Mesenchymal stem cell (in vitro differentiated cells and primary cell): Measurements from ENCODE around the gene DYNLRB1.
"Not testable (repeated sequence)": the region's sequence is repeated elsewhere in the genome, so short reads cannot be mapped to it uniquely, and the experiment has no call there.

Source experiments
- DNase-seq: peaks from one replicate; pipeline ENCODE4 v3.0.0-alpha.2; 2013
- H2AFZ ChIP-seq: one replicate; pipeline ENCODE4 v1.6.1; 2013; ENCODE audit warnings: low read depth, mild to moderate bottlenecking, control low read depth, inconsistent platforms, low read length, moderate library complexity
- H2AK5ac ChIP-seq: 2 replicates; pipeline ENCODE4 v1.6.1; 2013; ENCODE audit warnings: low read length, moderate library complexity, mild to moderate bottlenecking, inconsistent platforms; ENCODE audit not compliant: severe bottlenecking
- H2BK120ac ChIP-seq: one replicate; pipeline ENCODE4 v1.6.1; 2013; ENCODE audit warnings: low read depth, mild to moderate bottlenecking, inconsistent platforms, low read length, moderate library complexity
- H2BK12ac ChIP-seq, 2 experiments: one replicate each; pipeline ENCODE4 v1.6.1; 2013; ENCODE audit warnings: inconsistent platforms in 2 of 2, low read length in 2 of 2, mild to moderate bottlenecking in 2 of 2, moderate library complexity in 2 of 2, control low read depth in 1 of 2
- H2BK15ac ChIP-seq: one replicate; pipeline ENCODE4 v1.6.1; 2013; ENCODE audit warnings: mild to moderate bottlenecking, low read depth, inconsistent platforms; ENCODE audit not compliant: poor library complexity, severe bottlenecking
- H2BK5ac ChIP-seq: 2 replicates; pipeline ENCODE4 v1.6.1; 2013; ENCODE audit warnings: low read depth, mild to moderate bottlenecking, low read length, control low read depth, inconsistent platforms; ENCODE audit not compliant: poor library complexity, severe bottlenecking
- H3K14ac ChIP-seq, 2 experiments: one replicate each; pipeline ENCODE4 v1.6.1; 2013; ENCODE audit warnings: inconsistent platforms in 2 of 2, low read length in 2 of 2, control low read depth in 1 of 2, mild to moderate bottlenecking in 1 of 2, moderate library complexity in 1 of 2
- H3K18ac ChIP-seq, 2 experiments: one replicate each; pipeline ENCODE4 v1.6.1; 2013; ENCODE audit warnings: inconsistent platforms in 2 of 2, low read length in 2 of 2, control low read depth in 1 of 2, low read depth in 1 of 2, mild to moderate bottlenecking in 1 of 2
- H3K23ac ChIP-seq, 2 experiments: one replicate each; pipeline ENCODE4 v1.6.1; 2013; ENCODE audit warnings: inconsistent platforms in 2 of 2, low read length in 2 of 2, mild to moderate bottlenecking in 2 of 2, moderate library complexity in 2 of 2, control low read depth in 1 of 2
- H3K27ac ChIP-seq: 2 replicates; pipeline ENCODE4 v1.5.1; 2013; ENCODE audit warnings: mild to moderate bottlenecking, moderate library complexity, low read length, control low read depth, inconsistent platforms; ENCODE audit not compliant: poor library complexity, severe bottlenecking
- H3K27me3 ChIP-seq, 2 experiments: 2 replicates each; pipeline versions ENCODE4 v1.6.1 to v1.7.0; 2013; ENCODE audit warnings: low read length in 2 of 2, mild to moderate bottlenecking in 2 of 2, moderate library complexity in 2 of 2, control low read depth in 1 of 2, inconsistent platforms in 1 of 2; ENCODE audit not compliant: control insufficient read depth in 1 of 2, insufficient read depth in 1 of 2
- H3K36me3 ChIP-seq, 2 experiments: 2 replicates each; pipeline versions ENCODE4 v1.6.1 to v1.7.0; 2013; ENCODE audit warnings: low read length in 2 of 2, control low read depth in 1 of 2, inconsistent platforms in 1 of 2, low read depth in 1 of 2, mild to moderate bottlenecking in 1 of 2; ENCODE audit not compliant: insufficient read depth in 2 of 2, control insufficient read depth in 1 of 2
- H3K4ac ChIP-seq, 2 experiments: one replicate each; pipeline ENCODE4 v1.6.1; 2013; ENCODE audit warnings: inconsistent platforms in 2 of 2, low read length in 2 of 2, mild to moderate bottlenecking in 2 of 2, moderate library complexity in 2 of 2, control low read depth in 1 of 2, low read depth in 1 of 2
- H3K4me1 ChIP-seq: 2 replicates; pipeline ENCODE4 v1.6.1; 2013; ENCODE audit warnings: low read depth, low read length, control low read depth; ENCODE audit not compliant: control insufficient read depth, insufficient read depth
- H3K4me2 ChIP-seq: 2 replicates; pipeline ENCODE4 v1.6.1; 2013; ENCODE audit warnings: low read length, mild to moderate bottlenecking, inconsistent platforms; ENCODE audit not compliant: poor library complexity, severe bottlenecking
- H3K4me3 ChIP-seq, 2 experiments: 2 replicates each; pipeline versions ENCODE4 v1.5.1 to v1.7.0; 2013; ENCODE audit warnings: low read length in 2 of 2, mild to moderate bottlenecking in 2 of 2, control low read depth in 1 of 2, low read depth in 1 of 2; ENCODE audit not compliant: insufficient read depth in 1 of 2
- H3K79me1 ChIP-seq: replicated peaks from 2 replicates; pipeline ENCODE4 v1.6.1; 2013; ENCODE audit warnings: mild to moderate bottlenecking, control low read depth, low read length, inconsistent platforms; ENCODE audit not compliant: poor library complexity, severe bottlenecking
- H3K9ac ChIP-seq: 2 replicates; pipeline ENCODE4 v1.7.0; 2013; ENCODE audit warnings: mild to moderate bottlenecking, low read length, moderate library complexity
- H3K9me3 ChIP-seq: 2 replicates; pipeline ENCODE4 v1.7.0; 2013; ENCODE audit warnings: mild to moderate bottlenecking, low read length; ENCODE audit not compliant: control insufficient read depth
- H4K8ac ChIP-seq: one replicate; pipeline ENCODE4 v1.6.1; 2013; ENCODE audit warnings: inconsistent platforms, mild to moderate bottlenecking, low read length, moderate library complexity
- H4K91ac ChIP-seq: one replicate; pipeline ENCODE4 v1.6.1; 2013; ENCODE audit warnings: mild to moderate bottlenecking, low read length, inconsistent platforms
- WGBS: methylation state at CpG from one replicate; pipeline ENCODE4 v1.1.7; 2013; ENCODE audit warnings: mixed read lengths; 5-methylcytosine and 5-hydroxymethylcytosine counted together

The DYNLRB1 gene

GRCh38 chr20:34493646-34494045 is 22.6 kb upstream of the DYNLRB1 start:
- H3K36me3 ChIP-seq, result peaks cover 31 to 98% of the 10 kb centered on the region in 2 experiments
- no peak overlapping the region for H2BK120ac ChIP-seq
- H3K27ac ChIP-seq, result no peak overlapping the region
- no peak overlapping the region for H4K8ac ChIP-seq
- no peak overlapping the region for H4K91ac ChIP-seq
- no peaks in the 10 kb centered on the region for H3K27me3 ChIP-seq
- 83% methylated on average over 4 of the region's 4 CpGs for WGBS
- no peak overlapping the region for H3K4me3 ChIP-seq
- H3K79me1 ChIP-seq, result peaks cover 12% of the 10 kb centered on the region
- no peak overlapping the region for H2AK5ac ChIP-seq
- no peaks in the 10 kb centered on the region for H3K4me1 ChIP-seq
- H3K23ac ChIP-seq, result no peak overlapping the region
- H3K18ac ChIP-seq, result no peak overlapping the region
- no peak overlapping the region for H2BK15ac ChIP-seq
- no peak overlapping the region for H3K9ac ChIP-seq
- H2AFZ ChIP-seq, result no peak overlapping the region
- H3K14ac ChIP-seq, result no peak overlapping the region
- no peak overlapping the region for H3K4me2 ChIP-seq
- no peak overlapping the region for H2BK5ac ChIP-seq
- no peak overlapping the region for H2BK12ac ChIP-seq
- no peak overlapping the region for H3K4ac ChIP-seq
- no peaks in the 10 kb centered on the region for H3K9me3 ChIP-seq
- no peak for DNase-seq

GRCh38 chr20:34495307-34495706 is 20.9 kb upstream of the DYNLRB1 start:
- Histone ChIP-seq H3K4ac (no peak overlapping the region), H3K9ac (no peak overlapping the region), H4K8ac (no peak overlapping the region), H2BK15ac (no peak overlapping the region), H2BK12ac (no peak overlapping the region), H2BK120ac (no peak overlapping the region), H4K91ac (no peak overlapping the region), H2AFZ (no peak overlapping the region), H3K14ac (no peak overlapping the region), H3K4me1 (no peaks in the 10 kb centered on the region), H3K27me3 (no peaks in the 10 kb centered on the region), H3K4me2 (no peak overlapping the region), H3K27ac (no peak overlapping the region), H3K79me1 (peaks cover 8% of the 10 kb centered on the region), H2BK5ac (no peak overlapping the region), H2AK5ac (no peak overlapping the region), H3K4me3 (no peak overlapping the region), H3K9me3 (peaks cover 4% of the 10 kb centered on the region), H3K18ac (no peak overlapping the region), H3K36me3 (peaks cover 27 to 87% of the 10 kb centered on the region in 2 experiments), H3K23ac (no peak overlapping the region)
- WGBS, result 97% methylated on average over 3 of the region's 7 CpGs
- no peak for DNase-seq

GRCh38 chr20:34495916-34496315 is 20.3 kb upstream of the DYNLRB1 start:
- Histone ChIP-seq H3K4me2 (no peak overlapping the region), H4K8ac (no peak overlapping the region), H3K36me3 (peaks cover 24 to 87% of the 10 kb centered on the region in 2 experiments), H4K91ac (no peak overlapping the region), H3K4me1 (no peaks in the 10 kb centered on the region), H2AFZ (no peak overlapping the region), H3K4me3 (no peak overlapping the region), H3K9ac (no peak overlapping the region), H2AK5ac (no peak overlapping the region), H3K14ac (no peak overlapping the region), H3K27me3 (no peaks in the 10 kb centered on the region), H2BK12ac (no peak overlapping the region), H3K9me3 (peaks cover 10% of the 10 kb centered on the region), H2BK15ac (no peak overlapping the region), H3K18ac (no peak overlapping the region), H2BK5ac (no peak overlapping the region), H3K23ac (no peak overlapping the region), H3K4ac (no peak overlapping the region), H2BK120ac (no peak overlapping the region), H3K79me1 (peaks cover 9% of the 10 kb centered on the region), H3K27ac (no peak overlapping the region)
- WGBS, result no CpG with 5 or more reads among the region's 1 CpG
- no peak for DNase-seq

- not testable (repeated sequence) for H4K91ac ChIP-seq, H4K8ac ChIP-seq, H3K18ac ChIP-seq, DNase-seq, H2AFZ ChIP-seq, H2BK15ac ChIP-seq, H3K27me3 ChIP-seq, H3K4me2 ChIP-seq, H2BK12ac ChIP-seq, H3K23ac ChIP-seq, H3K9ac ChIP-seq, H2AK5ac ChIP-seq, H2BK5ac ChIP-seq, H3K14ac ChIP-seq, H2BK120ac ChIP-seq, H3K27ac ChIP-seq, H3K4me1 ChIP-seq, H3K4me3 ChIP-seq, H3K4ac ChIP-seq
- peaks cover 22 to 80% of the 10 kb centered on the region in 2 experiments for H3K36me3 ChIP-seq
- H3K9me3 ChIP-seq, result peaks cover 15% of the 10 kb centered on the region
- WGBS, result 96% methylated on average over 6 of the region's 6 CpGs
- H3K79me1 ChIP-seq, result peaks cover 11% of the 10 kb centered on the region
Measured at GRCh38 chr20:34497596-34497995, 18.6 kb upstream of the DYNLRB1 start.
